GM19452 (cell line): ENCODE results near the gene CSTPP1.

ENCODE experiments used
- ATAC-seq: cut with Tn5 transposase; IDR thresholded peaks from one replicate; pipeline ENCODE4 v1.9.1; 2021; ENCODE audit not compliant: unreplicated experiment

The CSTPP1 gene, protein sequence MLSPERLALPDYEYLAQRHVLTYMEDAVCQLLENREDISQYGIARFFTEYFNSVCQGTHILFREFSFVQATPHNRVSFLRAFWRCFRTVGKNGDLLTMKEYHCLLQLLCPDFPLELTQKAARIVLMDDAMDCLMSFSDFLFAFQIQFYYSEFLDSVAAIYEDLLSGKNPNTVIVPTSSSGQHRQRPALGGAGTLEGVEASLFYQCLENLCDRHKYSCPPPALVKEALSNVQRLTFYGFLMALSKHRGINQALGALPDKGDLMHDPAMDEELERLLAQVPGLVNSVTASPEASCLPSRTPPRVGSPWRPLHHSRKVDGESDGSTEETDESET

DNA sequence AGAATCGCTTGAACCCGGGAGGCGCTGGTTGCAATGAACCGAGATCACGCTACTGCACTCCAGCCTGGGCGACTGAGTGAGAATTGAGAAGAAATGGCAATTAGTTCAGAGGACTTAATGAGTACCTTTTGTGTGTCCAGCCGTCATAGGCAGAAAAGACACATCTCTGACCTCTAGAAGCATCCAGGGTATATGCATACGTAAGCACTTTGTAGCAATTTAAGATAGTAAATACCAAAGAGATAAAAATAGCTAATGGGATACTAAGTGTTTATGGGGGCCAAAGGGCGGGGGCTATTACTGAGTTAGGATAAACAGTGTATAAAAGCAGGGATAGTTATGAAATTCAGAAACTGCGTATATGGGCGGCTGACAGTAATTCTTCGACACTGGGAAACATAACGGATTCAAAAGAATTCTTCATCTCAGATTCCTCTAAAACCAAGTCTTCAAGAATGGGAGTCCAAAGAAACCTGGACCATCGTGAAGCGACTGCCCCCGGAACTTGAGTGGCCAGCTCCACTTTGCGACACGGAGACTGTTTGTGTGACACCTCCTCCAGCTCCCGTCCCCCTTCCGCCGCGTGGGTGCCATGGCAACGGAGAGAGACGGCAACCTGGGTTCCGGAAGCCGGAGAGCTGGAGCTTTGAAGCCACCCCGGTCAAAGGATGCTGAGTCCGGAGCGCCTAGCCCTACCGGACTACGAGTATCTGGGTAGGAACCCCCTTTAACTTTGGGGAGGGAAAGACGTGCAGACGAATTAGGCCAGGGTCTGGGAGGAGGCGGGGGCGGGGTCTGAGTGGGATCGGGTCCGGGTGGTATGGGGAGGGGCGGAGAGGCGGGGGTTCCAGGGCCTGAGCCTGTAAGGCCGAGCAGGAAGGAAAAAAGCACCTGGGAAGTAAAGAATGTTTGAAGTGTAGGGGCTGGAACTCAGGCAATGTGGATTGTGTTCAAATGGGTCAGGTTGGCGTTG is at the start of gene CSTPP1:
Gene CSTPP1, plus strand, starts transcription at position 624 of the 973 bp plus-strand sequence. Its CDS starts 45 bp downstream, at position 669.
- peak; percentile 92 for ATAC-seq

GRCh38 chr11:46888636-46889035 is 47.9 kb upstream of the CSTPP1 start:
- ATAC-seq, result no peak

DNA sequence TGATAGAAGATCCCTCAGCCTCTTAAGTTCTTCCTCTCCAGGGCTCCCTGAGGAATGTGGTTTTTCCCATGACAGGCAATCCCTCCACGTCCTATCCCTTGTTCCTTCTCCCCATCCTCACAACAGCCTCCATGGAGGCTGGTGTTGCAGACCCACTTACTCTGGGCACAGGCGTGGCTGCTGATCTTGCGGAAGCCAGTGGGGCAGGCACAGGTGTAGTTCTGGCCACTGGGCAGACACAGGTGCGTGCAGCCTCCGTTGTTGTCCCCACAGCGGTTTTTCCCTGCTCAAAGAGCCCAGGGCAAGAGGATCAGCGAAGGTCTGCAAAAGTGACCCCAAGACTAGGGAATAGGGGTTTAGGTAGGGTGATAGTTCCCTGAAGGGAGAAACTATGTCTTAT is 47.3 kb upstream of the CSTPP1 start:
- ATAC-seq, result no peak

DNA sequence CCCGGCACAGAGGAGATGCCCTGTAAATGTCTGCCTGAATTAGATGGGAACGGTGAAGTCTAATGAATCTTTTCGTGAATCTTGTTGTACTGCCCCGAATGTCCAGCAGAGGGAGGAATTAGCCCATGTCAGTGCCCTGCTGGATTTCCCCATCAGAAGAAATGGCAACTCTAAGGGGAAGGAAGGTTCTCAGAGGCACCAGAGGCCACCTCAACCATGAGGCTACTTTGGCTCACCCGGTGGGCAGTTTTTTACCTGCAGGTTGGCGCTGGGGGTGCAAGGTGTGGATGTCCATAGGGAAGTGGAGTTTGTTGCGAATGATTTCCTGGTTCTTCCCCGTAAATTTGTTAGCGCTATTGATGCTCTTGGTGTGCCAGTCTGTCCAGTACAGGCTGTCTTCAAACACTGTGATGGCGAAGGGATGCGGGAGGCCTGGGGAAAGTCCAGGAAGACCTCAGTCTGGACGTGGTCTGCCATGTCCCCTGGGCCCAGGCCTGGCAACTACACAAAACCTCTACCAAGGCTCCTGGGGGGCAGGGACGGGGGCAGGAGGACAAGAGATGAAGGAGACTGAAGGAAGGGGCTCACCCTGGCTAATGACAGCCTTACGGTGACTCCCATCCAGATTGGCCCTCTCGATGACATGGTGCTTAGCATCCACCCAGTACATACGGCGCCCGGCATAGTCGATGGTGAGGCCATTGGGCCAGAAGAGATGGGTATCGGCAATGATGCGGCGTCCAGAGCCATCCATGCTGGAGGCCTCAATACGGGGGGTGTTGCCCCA is 46.7 kb upstream of the CSTPP1 start:
- ATAC-seq, result no peak

DNA sequence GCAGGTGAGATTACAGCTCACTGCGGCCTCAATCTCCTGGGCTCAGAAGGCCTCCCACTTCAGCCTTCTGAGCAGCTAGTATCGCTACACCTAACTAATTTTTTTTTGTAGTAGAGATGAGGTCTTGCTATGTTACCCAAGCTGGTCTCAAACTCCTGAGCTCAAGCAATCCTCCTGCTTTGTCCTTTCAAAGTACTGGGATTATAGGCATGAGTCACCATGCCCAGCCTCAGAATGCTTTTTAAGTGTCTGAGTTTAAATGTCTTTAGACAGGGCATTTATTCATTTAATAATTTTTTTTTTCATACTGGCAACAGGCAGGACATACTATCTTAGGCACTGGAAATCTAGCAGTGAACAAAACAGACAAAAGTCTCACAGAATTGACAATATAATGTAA is 45.9 kb upstream of the CSTPP1 start:
- ATAC-seq, result no peak

GRCh38 chr11:46892109-46892508 is 44.5 kb upstream of the CSTPP1 start:
- no peak for ATAC-seq

DNA sequence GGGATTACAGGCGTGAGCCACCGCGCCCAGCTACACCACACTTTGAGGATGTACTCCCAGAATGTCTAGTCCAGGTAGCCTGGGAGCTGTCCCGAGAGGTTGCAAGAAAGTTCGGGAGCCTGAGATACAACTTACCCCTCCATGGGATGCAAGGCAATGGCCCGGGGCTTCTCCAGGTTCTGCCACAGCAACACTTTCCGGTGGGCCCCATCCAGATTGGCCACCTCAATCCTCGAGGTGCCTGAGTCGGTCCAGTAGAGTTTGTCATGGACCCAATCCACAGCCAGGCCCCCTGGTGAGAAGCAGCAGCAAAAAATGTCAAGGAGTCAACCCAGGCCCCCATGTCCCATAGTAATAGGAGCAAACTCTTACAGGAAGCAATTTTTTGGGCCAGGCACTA is 43.7 kb upstream of the CSTPP1 start:
- no peak for ATAC-seq

GRCh38 chr11:46894506-46894905 is 42.1 kb upstream of the CSTPP1 start:
- ATAC-seq, result no peak

DNA sequence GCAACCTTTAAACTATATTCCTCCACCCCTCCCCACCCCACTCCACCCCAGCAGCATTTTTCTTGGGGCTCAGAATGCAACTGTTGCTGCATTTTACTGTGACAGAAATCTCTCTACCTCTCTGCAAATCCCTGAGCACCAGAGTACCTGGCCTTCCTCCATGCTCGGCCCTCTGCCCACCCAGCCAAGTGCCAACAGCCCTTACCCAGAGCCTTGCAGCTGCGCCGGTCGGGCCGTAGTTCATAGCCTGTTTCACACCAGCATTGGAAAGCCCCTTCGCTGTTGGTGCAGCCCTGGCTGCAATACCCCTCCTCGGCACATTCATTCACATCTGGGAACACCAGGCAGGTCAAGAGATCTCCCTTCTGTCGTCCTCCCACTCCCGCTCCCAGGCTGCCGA is 41.6 kb upstream of the CSTPP1 start:
- ATAC-seq, result no peak

DNA sequence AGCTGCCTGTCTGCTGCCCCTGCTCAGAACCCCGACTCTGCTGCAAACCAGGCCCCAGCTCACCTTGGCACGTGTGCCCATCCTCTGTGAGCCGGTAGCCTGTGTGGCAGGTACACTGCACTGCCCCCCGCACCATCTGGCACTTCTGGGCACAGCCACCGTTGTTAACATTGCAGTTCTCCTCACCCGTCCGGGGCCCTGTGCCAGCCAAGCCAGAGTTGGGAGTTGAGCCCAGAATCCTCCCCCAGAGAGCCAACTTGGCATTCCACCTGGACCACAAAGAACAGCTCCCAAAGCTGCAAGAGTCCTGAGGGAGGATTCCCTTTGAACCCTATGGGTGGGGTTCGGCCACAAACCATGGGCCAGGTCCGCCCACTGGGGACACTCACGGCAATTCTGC is 40.7 kb upstream of the CSTPP1 start:
- no peak for ATAC-seq

- ATAC-seq, result no peak
Observed at GRCh38 chr11:46896719-46897406, 39.7 kb upstream of the CSTPP1 start.

- ATAC-seq, result no peak
Observed at GRCh38 chr11:46898396-46899095, 38.0 kb upstream of the CSTPP1 start.

- ATAC-seq, result no peak
Observed at GRCh38 chr11:46899501-46900025, 37.0 kb upstream of the CSTPP1 start.

DNA sequence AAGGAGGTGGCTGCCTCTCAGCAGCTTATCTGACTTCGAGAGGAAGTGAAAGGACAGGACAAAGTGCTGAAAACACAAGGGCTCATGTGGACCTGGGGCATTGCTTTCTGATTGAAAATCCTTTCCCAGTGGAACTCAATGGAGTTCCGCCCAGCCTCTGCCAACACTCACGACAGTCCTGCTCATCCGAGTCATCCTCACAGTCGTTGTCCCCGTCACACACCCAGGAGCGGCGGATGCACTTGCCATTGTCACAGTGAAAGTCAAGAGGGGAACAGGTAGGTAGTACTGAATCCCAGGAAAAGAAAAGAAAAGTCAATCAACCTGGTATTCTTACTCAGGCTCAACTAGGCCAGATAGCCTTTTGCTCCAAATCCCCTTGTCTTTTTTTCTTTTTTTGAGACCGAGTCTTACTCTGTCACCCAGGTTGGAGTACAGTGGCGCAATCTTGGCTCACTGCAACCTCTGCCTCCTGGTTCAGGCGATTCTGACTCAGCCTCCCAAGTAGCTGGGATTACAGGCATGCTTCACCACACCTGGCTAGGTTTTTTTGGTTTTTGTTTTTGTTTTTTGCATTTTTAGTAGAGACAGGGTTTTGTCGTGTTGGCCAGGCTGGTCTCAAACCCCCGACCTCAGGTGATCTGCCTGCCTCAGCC is 36.3 kb upstream of the CSTPP1 start:
- ATAC-seq, result no peak

GRCh38 chr11:46901156-46901555 is 35.4 kb upstream of the CSTPP1 start:
- ATAC-seq, result no peak

GRCh38 chr11:46902694-46903093 is 33.9 kb upstream of the CSTPP1 start:
- ATAC-seq, result no peak

GRCh38 chr11:46903846-46904245 is 32.7 kb upstream of the CSTPP1 start:
- ATAC-seq, result no peak

DNA sequence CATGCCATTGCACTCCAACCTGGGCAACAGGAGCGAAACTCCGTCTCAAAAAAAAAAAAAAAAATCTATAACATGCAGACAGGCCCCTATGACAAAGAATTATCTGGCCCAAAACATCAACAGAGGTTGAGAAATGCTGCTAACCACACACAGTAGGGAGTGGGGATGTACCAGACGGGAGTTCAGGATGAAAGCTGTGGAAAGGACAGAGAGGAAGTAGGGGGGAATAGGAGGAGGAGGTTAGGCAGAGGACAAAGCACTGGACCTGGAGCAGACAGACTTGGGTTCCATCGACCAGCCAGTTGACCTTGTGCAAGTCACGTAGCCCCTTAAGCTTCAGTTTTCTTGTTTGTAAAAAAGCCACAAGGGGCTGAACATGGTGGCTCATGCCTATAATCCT is 30.8 kb upstream of the CSTPP1 start:
- ATAC-seq, result no peak

DNA sequence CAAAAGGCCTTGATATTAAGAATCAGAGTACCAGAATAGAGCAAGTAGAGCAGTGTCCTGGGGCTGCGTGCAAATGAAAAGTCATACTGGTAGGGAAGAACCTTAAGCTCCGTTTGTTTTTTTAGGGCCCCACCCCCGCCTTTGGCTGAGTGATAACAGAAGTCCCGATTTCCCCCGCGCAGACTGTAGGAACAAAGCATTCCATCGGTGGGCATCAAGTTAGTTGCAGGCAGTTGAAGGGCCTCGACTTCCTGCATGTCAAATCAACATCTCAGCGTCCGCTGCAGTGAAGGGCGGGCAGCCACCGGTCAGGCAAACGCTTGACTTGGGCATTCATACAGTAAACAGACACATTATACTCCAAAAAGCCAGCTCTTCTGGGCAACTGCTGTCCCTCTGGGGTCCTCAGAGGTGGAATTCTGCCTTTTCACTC is 29.9 kb upstream of the CSTPP1 start:
- ATAC-seq, result no peak
